Measurements from ENCODE around the gene NECAB3. TPM values are rescaled to one million over a fixed set of nuclear protein-coding genes. Genes with fewer than 3 reads are reported as not detected.
"Not testable (repeated sequence)": the region's sequence is repeated elsewhere in the genome, so short reads cannot be mapped to it uniquely, and the experiment has no call there.

The NECAB3 gene
- total and polyA plus RNA-seq, 4 donors: 10.6 to 53.1 (median 23.3) TPM

DNA sequence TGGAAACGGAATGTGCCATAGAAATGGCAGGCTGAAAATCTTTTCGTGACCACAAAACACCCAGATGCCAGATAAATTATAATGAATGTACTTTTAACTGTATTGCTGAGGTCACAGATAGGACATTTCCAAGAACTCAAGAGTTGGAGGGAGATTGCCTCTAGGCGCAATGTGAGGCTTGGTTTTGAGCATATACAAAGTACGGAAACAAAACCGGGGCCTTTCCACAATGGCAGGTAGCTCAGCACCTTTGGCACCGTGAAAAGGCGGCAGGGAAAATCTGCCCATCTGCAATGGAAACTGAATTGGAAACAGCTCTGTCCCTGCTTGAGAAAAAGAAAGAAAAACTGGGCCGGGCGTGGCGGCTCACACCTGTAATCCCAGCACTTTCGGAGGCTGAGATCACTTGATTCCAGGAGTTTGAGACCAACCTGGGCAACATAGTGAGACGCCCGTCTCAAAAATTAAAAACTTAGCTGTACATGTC, 22.6 kb downstream of the NECAB3 start:
- Histone ChIP-seq H3K9me3 (ENCODE audit: control insufficient read depth, low read length) (no peaks in the 10 kb centered on the region), H3K4me1 (ENCODE audit: control insufficient read depth in 1 of 2, insufficient read depth in 2 of 2, low read length in 2 of 2) (peaks cover 0 to 4% of the 10 kb centered on the region in 2 donors), H3K4me3 (ENCODE audit: low read length in 2 of 2) (no peak overlapping the region), H3K36me3 (ENCODE audit: control insufficient read depth in 1 of 2, insufficient read depth in 2 of 2, low read length in 1 of 2) (no peaks in the 10 kb centered on the region), H3K27me3 (ENCODE audit: control insufficient read depth in 1 of 2, insufficient read depth in 2 of 2, low read length in 1 of 2) (no peaks in the 10 kb centered on the region), H3K27ac (ENCODE audit: low read depth in 1 of 2, low read length in 2 of 2) (no peak overlapping the region)
- DNase-seq (no peak), ATAC-seq (ENCODE audit: low FRiP score) (no peak)
- intact Hi-C loops (cut with DNase I): loop anchor here in 1 of 2 donors (5.0 kb wide), 1 partner anchor 194 kb away; no protein-coding TSS in a partner anchor
- 84 to 87% methylated on average over 13 of the region's 13 CpGs for WGBS, 2 donors

- no peak overlapping the region for H3K4me3 ChIP-seq (ENCODE audit: low read length in 2 of 2)
- no peaks in the 10 kb centered on the region for H3K27me3 ChIP-seq (ENCODE audit: control insufficient read depth in 1 of 2, insufficient read depth in 2 of 2, low read length in 1 of 2)
- no peak overlapping the region for H3K27ac ChIP-seq (ENCODE audit: low read depth in 1 of 2, low read length in 2 of 2)
- H3K9me3 ChIP-seq (ENCODE audit: control insufficient read depth, low read length): no peaks in the 10 kb centered on the region
- no peak for ATAC-seq (ENCODE audit: low FRiP score)
- H3K36me3 ChIP-seq (ENCODE audit: control insufficient read depth in 1 of 2, insufficient read depth in 2 of 2, low read length in 1 of 2): no peaks in the 10 kb centered on the region
- H3K4me1 ChIP-seq (ENCODE audit: control insufficient read depth in 1 of 2, insufficient read depth in 2 of 2, low read length in 2 of 2): peaks cover 0 to 4% of the 10 kb centered on the region in 2 donors
- intact Hi-C loops (cut with DNase I): loop anchor here in 1 of 2 donors (5.0 kb wide), 1 partner anchor 194 kb away; no protein-coding TSS in a partner anchor
- no peak for DNase-seq
- 91% methylated on average over 10 of the region's 10 CpGs for WGBS, 2 donors
Measured at GRCh38 chr20:33650753-33651561, 23.3 kb downstream of the NECAB3 start.

DNA sequence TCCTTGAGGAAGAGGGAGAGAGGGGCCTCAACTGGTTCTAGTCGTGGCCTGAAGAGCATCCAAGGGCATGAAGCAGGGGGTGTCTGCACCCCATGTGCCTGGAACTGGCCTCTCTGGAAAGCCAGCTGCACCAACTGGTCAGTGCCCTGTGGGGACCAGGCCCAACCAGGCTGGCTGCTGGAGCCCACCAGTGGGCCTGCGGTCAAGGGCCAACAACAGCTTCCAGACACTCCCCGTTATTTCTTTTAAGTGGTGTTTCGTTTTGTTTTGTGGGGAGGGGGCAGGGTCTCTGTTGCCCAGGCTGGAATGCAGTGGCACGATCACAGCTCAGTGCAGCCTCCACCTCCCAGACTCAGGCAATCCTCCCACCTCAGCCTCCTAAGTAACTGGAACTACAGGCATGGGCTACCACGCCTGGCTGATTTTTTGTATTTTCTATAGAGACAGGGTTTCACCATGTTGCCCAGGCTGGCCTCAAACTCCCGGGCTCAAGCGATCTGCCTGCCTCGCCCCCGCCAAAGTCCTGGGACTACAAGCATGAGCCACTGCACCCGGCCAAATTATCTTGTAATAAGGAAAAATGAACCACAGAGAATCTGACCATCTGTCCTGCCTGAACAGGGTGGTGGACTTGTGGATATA, 24.0 kb downstream of the NECAB3 start:
- H3K27me3 ChIP-seq (ENCODE audit: control insufficient read depth in 1 of 2, insufficient read depth in 2 of 2, low read length in 1 of 2): no peaks in the 10 kb centered on the region
- H3K4me3 ChIP-seq (ENCODE audit: low read length in 2 of 2): no peak overlapping the region
- DNase-seq (no peak), ATAC-seq (ENCODE audit: low FRiP score) (no peak)
- intact Hi-C loops (cut with DNase I): loop anchor here in 1 of 2 donors (5.0 kb wide), 1 partner anchor 193 kb away; no protein-coding TSS in a partner anchor
- H3K36me3 ChIP-seq (ENCODE audit: control insufficient read depth in 1 of 2, insufficient read depth in 2 of 2, low read length in 1 of 2): peaks cover 0 to 2% of the 10 kb centered on the region in 2 donors
- H3K9me3 ChIP-seq (ENCODE audit: control insufficient read depth, low read length): no peaks in the 10 kb centered on the region
- no peak overlapping the region for H3K27ac ChIP-seq (ENCODE audit: low read depth in 1 of 2, low read length in 2 of 2)
- peaks cover 0 to 4% of the 10 kb centered on the region in 2 donors for H3K4me1 ChIP-seq (ENCODE audit: control insufficient read depth in 1 of 2, insufficient read depth in 2 of 2, low read length in 2 of 2)
- WGBS, 2 donors: 94% methylated on average over 11 of the region's 11 CpGs

- no peak for ATAC-seq (ENCODE audit: low FRiP score)
- Histone ChIP-seq H3K4me1 (ENCODE audit: control insufficient read depth in 1 of 2, insufficient read depth in 2 of 2, low read length in 2 of 2) (peaks cover 0 to 4% of the 10 kb centered on the region in 2 donors), H3K27ac (ENCODE audit: low read depth in 1 of 2, low read length in 2 of 2) (no peak overlapping the region), H3K9me3 (ENCODE audit: control insufficient read depth, low read length) (no peaks in the 10 kb centered on the region), H3K27me3 (ENCODE audit: control insufficient read depth in 1 of 2, insufficient read depth in 2 of 2, low read length in 1 of 2) (no peaks in the 10 kb centered on the region), H3K36me3 (ENCODE audit: control insufficient read depth in 1 of 2, insufficient read depth in 2 of 2, low read length in 1 of 2) (peaks cover 0 to 7% of the 10 kb centered on the region in 2 donors), H3K4me3 (ENCODE audit: low read length in 2 of 2) (no peak overlapping the region)
- intact Hi-C loops (cut with DNase I): loop anchor here in 1 of 2 donors (5.0 to 10.0 kb wide), 2 partner anchors 187 to 234 kb away; no protein-coding TSS in a partner anchor
- DNase-seq: peak in 1 of 2 donors; percentile 52
- WGBS, 2 donors: 81 to 82% methylated on average over 19 of the region's 19 CpGs
Measured at GRCh38 chr20:33649201-33649681, 25.0 kb downstream of the NECAB3 start.

- Histone ChIP-seq H3K27me3 (ENCODE audit: control insufficient read depth in 1 of 2, insufficient read depth in 2 of 2, low read length in 1 of 2) (no peaks in the 10 kb centered on the region), H3K36me3 (ENCODE audit: control insufficient read depth in 1 of 2, insufficient read depth in 2 of 2, low read length in 1 of 2) (peaks cover 0 to 7% of the 10 kb centered on the region in 2 donors), H3K9me3 (ENCODE audit: control insufficient read depth, low read length) (no peaks in the 10 kb centered on the region), H3K27ac (ENCODE audit: low read depth in 1 of 2, low read length in 2 of 2) (no peak overlapping the region), H3K4me3 (ENCODE audit: low read length in 2 of 2) (no peak overlapping the region), H3K4me1 (ENCODE audit: control insufficient read depth in 1 of 2, insufficient read depth in 2 of 2, low read length in 2 of 2) (peaks cover 0 to 4% of the 10 kb centered on the region in 2 donors)
- ATAC-seq (ENCODE audit: low FRiP score): peak; percentile 6
- WGBS, 2 donors: 80 to 86% methylated on average over 14 of the region's 14 CpGs
- intact Hi-C loops (cut with DNase I): loop anchor here in 1 of 2 donors (5.0 to 10.0 kb wide), 2 partner anchors 186 to 234 kb away; no protein-coding TSS in a partner anchor
- no peak for DNase-seq
Measured at GRCh38 chr20:33648396-33649004, 25.7 kb downstream of the NECAB3 start.

DNA sequence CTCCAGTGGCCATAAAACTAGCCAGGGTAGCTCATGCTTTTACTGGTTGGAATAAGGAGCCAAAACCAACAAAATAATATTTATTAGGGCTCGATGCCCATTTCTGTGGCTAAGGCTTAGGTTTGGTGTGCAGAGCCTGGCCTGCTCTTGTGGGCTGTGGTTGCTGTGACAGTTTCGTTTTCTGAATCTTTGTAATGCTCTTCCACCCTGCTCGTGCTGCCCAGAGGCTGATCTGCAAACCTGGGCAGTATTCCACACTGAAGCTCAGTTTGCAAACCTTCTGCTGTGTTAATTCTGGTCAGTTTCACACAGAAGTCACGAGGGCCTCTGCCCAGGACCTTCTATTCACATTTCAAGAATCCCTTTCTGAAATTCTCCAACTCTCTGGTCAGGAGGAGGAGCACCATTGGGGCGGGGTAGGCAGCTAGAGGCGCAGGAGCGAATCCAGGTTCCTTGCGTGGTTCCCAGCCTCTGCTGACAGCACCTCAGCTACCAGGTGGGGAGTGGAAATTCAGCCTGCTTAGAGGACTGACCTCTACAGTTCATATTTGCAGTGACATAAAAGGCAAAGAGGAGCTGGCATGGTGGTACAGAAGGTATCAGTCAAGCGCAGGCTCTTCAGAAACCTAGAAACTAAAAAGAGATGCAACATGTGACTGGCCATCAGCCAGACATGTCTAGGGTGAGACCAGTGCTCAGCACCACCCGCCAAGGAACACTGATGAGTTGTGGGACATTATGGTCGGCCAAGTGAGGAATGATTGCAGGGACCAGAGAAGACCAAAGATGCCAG, 26.4 kb downstream of the NECAB3 start:
- Histone ChIP-seq H3K27me3 (ENCODE audit: control insufficient read depth in 1 of 2, insufficient read depth in 2 of 2, low read length in 1 of 2) (no peaks in the 10 kb centered on the region), H3K36me3 (ENCODE audit: control insufficient read depth in 1 of 2, insufficient read depth in 2 of 2, low read length in 1 of 2) (peaks cover 0 to 7% of the 10 kb centered on the region in 2 donors), H3K4me3 (ENCODE audit: low read length in 2 of 2) (no peak overlapping the region), H3K27ac (ENCODE audit: low read depth in 1 of 2, low read length in 2 of 2) (peak overlapping the region in 1 of 2 donors; percentile 28), H3K4me1 (ENCODE audit: control insufficient read depth in 1 of 2, insufficient read depth in 2 of 2, low read length in 2 of 2) (peaks cover 0 to 4% of the 10 kb centered on the region in 2 donors), H3K9me3 (ENCODE audit: control insufficient read depth, low read length) (no peaks in the 10 kb centered on the region)
- intact Hi-C loops (cut with DNase I): loop anchor here in 1 of 2 donors (5.0 to 10.0 kb wide), 2 partner anchors 185 to 233 kb away; no protein-coding TSS in a partner anchor
- DNase-seq (peak in 1 of 2 donors; percentile 62), ATAC-seq (ENCODE audit: low FRiP score) (peak; percentile 82)
- WGBS, 2 donors: 30 to 31% methylated on average over 11 of the region's 11 CpGs

DNA sequence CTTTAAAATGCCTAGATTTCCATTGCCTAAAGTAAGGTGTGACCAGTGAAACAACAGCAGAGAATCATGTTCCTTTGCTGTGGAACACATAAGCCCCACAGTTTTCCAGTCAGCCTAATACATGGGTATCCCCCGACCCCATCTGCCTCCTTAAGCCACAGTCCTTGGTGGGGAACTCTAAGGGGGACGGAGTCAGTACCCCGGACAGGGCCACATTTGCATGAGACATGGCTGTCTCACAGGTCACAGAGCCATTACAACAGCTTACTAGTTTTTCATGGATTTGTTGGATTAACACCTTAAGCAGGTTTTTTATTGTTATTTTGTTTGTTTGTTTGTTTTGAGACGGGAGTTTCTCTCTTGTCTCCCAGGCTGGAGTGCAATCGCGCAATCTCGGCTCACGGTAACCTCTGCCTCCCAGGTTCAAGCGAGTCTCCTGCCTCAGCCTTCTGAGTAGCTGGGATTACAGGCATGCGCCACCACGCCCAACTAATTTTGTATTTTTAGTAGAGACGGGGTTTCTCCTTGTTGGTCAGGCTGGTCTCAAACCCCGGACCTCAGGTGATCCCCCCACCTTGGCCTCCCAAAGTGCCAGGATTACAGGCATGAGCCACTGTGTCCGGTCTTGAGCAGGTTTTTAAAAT, 27.1 kb downstream of the NECAB3 start:
- not testable (repeated sequence) for DNase-seq; H3K27me3 ChIP-seq (ENCODE audit: control insufficient read depth in 1 of 2, insufficient read depth in 2 of 2, low read length in 1 of 2); H3K36me3 ChIP-seq (ENCODE audit: control insufficient read depth in 1 of 2, insufficient read depth in 2 of 2, low read length in 1 of 2); H3K4me3 ChIP-seq (ENCODE audit: low read length in 2 of 2); ATAC-seq (ENCODE audit: low FRiP score); H3K9me3 ChIP-seq (ENCODE audit: control insufficient read depth, low read length); H3K4me1 ChIP-seq (ENCODE audit: control insufficient read depth in 1 of 2, insufficient read depth in 2 of 2, low read length in 2 of 2)
- intact Hi-C loops (cut with DNase I): loop anchor here in 1 of 2 donors (5.0 to 10.0 kb wide), 2 partner anchors 185 to 232 kb away; no protein-coding TSS in a partner anchor
- H3K27ac ChIP-seq (ENCODE audit: low read depth in 1 of 2, low read length in 2 of 2): peak overlapping the region in 1 of 2 donors; percentile 34
- 23% methylated on average over 14 of the region's 14 CpGs for WGBS, 2 donors
